GM21576 (cell line): Measurements from ENCODE around the gene KRTAP10-3.
"Not testable (repeated sequence)": the region's sequence is repeated elsewhere in the genome, so short reads cannot be mapped to it uniquely, and the experiment has no call there.

Experiments used
- ATAC-seq: cut with Tn5 transposase; IDR thresholded peaks from one replicate; pipeline ENCODE4 v1.9.1; 2021; ENCODE audit warnings: mild to moderate bottlenecking, moderate library complexity; ENCODE audit not compliant: unreplicated experiment

The KRTAP10-3 gene

DNA sequence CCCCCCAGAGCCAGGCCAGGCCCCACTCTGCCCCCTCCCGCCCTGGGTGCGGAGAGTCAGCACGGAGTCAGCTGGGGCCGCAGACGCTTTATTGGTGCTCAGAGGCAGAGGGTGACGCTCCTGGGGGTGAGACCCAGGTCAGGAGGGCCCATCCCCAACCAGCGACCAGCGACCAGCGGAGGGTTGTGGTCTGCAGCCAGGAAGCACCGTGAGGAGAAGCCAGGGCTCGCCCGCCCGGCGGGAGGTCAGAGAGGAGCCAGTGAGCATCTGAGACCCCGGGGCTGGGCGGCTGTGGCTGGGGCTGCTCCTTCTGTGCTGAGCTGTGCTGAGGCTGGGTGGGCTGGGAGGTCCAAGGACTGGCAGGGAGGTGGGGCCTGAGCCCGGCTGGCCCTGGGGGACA is 8.3 kb downstream of the KRTAP10-3 start:
- not testable (repeated sequence) for ATAC-seq

DNA sequence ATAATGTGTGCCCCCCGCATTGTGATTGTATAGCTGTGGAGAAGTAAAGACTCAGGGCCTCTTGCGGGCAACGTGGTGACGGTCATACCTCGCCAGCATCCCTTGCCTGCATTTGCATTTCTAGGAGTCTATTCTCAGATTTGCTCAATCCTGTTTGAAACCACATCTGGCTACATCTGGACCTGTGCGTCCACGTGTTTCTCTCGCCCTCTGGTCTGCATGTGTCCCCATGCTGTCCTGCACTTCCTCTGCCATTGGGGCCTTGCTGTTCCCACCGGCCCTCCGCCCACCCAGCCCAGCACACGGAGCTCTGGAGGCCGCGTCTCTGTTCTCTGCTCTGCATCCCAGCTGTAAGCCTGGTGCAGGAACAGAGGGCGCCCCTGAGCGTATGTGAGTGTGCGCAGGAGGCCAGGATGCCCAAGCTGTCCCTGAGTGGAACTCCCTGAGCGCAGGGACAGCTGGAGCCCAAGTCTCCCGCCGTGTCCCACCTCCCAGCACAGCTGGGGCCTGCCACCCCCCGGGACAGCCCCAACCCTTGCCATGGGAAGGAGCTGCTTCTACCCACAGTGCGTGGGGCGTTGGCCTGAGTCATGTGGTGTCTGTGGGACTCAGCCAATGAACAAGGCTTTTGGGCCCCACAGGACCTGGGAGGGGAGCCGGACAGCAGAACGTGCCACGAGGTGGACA is 8.9 kb downstream of the KRTAP10-3 start:
- ATAC-seq = no peak

DNA sequence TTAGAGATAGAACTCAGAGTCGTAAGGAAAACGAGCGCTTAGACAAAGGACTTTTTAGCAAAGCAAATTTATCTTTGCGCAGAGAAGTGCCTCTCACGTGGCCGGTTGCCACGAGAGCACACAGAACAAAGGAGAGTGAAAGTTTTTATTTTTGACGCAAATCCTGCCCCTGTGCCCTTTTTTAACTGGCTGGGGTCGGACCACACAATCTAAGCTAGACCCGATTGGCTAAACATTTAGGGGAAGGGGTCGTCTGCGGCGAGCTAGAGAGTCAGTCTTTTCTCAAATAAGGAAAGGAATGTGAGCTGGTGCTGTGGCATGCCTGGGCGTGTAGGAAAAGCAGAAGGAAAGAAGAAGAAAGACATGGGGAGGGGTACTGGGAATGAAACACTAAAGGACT is 9.7 kb downstream of the KRTAP10-3 start:
- ATAC-seq = no peak

DNA sequence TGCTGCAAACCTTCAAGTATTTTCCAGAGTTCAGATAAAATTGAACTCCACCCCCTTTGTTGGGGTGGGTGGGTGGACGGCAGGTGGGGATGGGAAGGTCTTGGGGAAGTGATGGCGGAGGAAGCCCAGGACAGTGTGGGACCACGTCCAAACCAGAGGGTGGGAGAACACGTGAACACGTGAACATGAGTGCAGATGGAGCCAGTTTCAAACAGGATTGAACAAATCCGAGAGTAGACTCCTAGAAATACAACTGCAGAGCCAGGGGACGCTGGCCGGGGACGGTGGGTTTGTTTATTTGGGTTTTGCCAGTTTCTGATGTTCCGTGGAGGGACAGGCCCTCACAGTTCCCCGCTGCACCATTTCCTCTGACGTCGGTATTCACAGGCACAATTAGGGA is 10.2 kb downstream of the KRTAP10-3 start:
- ATAC-seq = no peak

DNA sequence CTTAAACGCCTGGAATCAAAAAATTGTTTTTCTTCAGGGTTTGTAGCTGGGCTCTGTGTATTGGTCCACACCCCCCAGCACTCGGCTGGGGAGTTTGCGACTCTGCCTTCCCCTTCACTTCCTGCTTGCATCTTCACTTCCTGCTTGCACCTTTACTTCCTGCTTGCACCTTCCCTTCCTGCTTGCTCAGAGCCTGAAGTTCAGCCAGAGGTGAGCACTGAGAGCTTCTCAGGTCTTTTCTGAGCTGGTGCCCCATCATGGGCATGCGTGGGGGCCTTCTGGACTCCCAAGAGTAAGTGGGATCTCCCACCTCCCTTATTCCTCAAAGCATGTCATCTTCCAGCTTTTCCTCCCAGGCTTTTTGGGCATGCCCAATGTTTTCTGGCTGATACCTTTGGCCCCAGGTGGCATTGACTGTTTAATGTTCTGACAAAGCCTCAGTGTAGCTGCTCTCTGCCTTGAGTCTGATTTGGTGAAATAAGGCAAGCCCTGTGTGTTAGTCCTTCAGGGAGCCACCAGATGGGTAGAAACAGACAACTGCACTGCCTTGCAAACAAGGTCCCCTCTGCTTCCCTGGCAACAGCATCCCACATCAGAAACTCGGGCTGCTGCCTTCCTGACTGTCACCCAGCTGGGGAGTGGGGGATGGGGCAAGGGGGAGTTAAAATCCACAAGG is 10.8 kb downstream of the KRTAP10-3 start:
- ATAC-seq = no peak

DNA sequence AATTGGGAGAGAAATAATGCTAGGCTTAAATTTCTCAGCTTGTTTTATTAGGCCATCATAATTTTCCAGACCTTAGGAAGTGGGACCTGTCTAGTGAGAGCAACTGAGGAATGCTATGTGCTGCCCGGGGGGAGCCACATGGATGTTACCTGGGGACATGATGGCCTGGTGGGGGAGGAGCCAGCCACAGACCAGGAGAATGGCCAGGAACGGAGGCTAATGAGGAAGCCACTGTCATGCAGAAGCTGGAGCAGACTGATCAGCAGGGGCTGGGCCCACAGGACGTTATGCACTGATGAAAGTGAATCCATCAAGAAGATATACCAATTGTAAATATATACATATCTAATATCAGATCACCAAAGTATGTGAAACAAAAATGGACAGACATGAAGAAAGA is 14.0 kb downstream of the KRTAP10-3 start:
- no peak for ATAC-seq

DNA sequence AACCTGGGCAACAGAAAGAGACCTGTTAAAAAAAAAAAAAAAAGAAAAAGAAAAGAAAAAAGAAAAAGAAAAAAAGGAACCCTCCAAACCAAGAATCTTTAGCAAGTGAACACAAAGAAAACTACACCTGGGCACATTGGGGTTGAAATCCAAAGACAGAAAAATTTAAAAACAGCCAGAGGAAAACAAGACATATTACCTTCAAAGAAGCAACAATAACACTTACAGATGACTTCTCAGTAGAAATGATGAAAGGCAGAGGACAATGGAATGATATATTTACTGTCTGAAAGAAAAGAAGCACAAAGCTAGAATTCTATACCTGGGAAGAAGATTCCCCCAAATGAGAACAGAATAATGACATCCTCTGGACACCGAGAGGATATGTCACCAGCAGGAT is 15.9 kb downstream of the KRTAP10-3 start:
- ATAC-seq = no peak

DNA sequence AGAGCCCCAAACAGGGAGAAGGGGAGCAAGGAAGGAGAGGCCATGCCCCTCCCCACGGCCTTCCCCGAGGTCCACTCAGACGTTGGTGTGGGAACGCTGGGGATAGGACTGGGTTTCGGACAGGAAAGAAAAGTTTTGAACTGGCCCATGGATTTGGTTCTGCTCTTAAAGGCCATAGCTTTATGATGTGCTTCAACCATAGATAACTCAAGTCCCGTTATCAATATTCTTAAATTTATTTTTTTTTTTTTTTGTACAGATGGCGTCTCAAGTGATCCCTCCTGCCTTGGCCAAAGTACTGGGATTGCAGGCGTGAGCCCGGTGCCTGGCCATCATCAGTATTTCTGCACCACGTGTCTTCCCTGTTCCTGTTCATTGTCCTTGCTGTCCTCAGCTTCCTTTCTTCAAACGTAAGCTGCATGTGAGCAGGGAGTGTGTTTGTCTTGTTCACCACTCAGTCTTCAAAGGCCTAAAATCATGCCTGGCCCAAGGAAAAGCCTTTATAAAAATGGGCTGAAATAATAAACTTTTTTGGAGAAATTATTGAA is 17.8 kb downstream of the KRTAP10-3 start:
- ATAC-seq = no peak

DNA sequence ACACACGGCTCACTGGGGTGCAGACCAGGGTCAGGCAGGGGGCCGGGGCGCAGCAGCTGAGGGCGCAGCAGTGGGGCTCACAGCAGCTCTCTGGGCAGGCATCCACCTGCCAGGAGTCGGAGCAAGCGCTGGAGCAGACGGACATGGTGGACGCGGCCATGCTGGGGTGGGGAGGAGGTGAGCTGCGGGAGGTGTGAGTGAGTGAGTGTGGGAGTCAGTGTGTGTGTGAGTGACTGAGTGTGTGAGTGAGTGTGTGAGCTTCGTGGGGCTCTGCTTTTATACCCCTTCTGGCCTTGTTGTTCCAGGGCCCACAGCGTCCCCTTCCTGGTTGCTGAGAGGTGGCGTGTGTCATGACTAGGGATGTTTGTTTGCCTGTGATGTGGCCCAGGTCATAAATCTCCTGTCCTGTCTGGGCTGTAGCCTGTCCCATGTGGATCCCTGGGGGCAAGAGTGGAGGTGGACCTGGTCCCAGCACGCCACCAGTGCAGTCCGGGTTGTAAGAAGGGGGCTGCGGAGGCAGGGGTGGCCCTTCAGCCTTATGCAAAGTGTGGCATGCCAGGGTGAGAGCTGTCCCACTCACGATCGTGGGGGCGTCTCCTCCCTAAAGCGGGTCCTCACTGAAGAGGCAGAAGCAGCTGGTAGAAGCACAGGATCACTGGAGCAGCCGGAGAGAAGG is 18.5 kb downstream of the KRTAP10-3 start, which contains the start of gene KRTAP10-1:
KRTAP10-1 (minus strand) TSS at position 205 of the 676 bp plus-strand sequence; CDS start at position 160, 45 bp downstream.
- ATAC-seq = no peak

DNA sequence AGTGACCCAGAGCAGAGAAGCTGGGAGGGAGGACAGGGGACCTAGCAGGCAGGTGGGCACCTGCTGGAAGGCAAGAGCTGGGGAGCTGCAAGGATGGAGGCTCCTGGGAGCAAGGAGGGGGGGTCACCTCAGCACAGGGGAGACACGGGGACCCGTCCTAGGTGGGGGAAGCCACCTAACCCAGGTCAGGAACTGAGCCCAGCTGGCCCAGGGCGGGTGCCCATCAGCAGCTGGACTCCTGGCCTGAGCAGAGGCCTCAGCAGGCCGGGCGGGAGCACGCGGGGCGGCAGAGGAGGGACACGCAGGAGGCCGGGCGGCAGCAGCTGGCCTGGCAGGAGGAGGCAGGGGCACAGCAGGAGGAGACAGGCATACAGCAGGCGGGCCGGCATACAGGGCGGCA is 19.5 kb downstream of the KRTAP10-3 start:
- ATAC-seq = no peak

DNA sequence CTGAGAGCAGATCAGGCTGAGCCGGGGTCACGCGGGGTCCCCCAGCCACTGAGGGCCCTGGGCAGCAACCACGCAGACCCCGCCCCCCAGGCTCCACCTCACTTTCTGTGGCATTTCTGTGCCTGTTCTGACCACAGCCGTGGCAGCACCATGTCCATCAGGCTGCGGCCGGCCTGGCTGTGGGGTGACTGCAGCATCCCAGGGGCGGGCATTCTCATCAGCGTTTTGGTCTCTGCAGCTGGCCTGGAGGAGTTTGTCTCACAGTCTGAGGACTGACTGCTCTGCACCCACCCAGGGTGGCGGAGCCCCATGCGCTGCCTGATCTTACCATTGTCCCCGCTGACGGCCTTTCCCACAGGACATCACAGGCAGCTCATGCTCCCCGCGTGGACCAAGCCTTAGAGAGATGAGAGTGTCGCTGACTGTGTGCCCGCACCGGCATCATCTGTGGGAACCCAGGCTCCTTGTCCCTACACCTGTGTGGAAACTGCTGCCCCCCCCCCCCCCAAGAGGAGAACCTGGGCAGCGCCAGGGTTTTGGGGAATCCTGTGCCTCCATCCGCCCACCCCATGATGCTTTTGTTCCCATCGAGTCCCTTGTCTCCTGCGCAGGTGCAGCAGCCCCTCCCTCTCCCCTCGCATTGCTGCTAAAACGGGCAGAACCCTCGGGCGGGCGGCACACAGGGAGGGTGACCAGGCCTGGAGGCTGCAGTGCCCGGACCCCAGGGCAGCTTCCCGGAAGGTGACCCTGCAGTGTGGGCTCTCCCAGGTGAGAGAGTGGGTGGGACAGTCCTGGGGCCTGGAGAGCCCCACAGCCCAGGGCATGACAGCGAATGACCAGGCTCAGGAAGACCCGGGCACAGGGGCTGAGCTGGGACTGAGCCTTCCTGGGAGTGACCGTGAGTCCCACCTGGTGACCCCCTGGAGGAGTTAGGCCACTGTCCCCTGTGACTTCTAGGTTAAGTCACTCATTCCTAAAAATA is 20.4 kb downstream of the KRTAP10-3 start:
- ATAC-seq = no peak

DNA sequence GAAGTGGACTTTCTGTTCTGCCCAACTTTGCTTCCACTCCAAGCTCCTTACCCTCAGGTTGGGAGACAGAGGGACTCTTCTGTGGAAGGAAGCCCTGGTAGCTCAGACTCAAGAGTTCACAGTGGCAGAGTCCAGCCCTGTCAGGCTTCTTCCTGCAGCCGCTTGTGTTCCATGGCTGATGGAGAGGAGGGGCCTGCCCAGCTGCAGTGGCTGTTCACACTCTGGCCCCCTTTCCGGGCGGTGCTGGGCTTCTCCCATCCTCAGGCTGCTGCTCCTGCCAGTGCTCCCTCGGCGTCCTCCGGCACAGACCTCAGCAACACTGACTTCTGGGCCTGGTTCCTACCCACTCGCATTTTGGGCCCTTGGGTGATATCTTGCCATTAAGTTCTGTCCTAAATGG is 22.6 kb downstream of the KRTAP10-3 start:
- no peak for ATAC-seq

DNA sequence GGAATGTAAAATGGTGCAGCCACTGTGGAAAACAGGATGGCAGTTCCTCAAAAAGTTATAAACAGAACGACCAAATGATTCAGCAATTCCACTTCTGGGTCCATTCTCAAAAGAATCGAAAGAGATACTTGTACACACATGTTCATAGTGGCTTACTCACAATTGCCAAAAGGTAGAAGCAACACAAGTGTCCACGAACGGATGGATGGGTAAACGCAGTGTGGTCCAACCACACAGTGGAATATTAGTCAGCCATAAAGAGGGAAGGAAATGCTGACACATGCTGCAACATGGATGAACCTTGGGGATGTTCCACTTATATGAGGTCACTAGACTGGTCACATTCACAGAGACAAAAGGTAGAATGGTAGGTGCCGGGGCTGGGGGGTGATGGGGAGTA is 23.9 kb downstream of the KRTAP10-3 start:
- no peak for ATAC-seq

DNA sequence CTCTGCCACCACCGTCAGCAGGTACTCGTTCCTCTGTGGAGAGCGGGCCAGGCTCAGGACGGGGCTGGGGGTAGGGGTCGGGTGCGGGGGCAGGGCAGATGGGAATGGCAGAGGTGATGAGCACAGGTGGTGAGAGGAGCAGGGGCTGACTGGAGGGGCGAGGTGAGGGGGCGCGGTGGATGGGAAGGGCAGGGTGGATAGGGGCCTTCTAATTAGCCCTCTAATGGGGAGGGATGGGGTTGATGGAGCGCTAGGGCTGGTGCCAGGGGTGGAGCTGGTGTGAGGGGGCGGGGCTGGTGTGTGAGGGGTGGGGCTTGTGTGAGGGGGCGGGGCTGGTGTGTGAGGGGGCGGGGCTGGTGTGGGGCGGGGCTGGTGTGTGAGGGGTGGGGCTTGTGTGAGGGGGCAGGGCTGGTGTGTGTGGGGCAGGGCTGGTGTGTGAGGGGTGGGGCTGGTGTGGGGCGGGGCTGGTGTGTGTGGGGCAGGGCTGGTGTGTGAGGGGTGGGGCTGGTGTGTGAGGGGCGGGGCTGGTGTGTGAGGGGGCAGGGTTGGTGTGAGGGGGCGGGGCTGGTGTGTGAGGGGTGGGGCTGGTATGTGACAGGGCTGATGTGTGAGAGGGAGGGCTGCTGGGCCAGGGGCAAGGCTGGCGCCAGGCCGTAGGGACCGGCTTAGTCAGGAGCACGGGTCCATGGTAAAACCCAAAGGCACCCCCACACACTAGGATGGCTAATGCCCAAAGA is 24.5 kb downstream of the KRTAP10-3 start:
- ATAC-seq = no peak

DNA sequence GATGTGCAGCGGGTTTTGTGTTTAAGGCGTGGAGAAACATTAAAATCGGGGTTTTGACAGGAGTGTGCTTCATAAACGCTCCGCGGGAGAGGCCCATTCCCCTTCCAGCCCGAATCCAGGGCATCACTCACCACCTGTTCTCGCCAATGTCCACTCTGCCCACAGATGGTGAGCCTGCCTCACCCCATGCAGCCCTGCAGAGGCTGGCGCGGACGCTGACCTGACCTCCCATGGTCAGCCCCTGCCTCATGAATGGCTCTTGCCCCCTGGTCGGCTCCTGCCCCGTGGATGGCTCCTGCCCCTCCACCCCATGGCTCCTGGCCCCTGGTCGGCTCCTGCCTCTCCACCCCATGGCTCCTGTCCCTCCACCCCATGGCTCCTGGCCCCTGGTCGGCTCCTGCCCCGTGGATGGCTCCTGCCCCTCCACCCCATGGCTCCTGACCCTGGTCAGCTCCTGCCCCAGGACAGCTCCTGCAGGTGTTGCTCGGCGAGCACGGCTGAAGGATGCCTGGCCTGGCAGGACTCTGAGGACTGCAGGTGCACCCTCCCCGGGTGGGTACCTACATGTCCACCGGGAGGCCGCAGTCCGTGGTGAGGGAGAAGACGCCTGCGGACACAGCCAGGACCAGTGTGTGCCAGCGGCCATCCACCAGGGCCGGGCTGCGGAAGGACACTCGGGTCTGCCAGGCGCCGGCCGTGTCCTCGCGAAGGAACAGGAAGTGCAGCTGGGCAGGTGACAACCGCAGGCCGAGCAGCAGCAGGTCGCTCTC is 25.3 kb downstream of the KRTAP10-3 start:
- ATAC-seq = no peak

DNA sequence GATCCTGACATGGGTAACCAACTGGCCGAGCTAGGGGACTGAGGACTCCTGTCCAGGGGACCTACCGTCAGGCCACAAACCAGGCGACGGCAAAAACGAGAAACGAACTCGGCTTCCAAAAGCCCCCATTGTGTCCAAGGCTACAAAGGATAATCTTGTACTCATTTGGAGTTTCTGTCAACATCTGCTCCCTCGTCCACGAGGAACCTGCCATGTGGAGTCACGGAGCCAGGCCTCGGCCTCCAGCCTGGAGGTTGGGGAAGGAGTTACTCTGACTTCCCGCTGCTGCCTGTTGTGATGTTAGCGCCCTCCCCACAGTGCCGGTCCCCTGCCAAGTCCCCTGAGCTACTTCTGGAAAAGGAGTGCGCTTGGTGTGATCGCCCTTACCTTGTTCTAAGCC is 25.9 kb downstream of the KRTAP10-3 start:
- ATAC-seq = no peak

DNA sequence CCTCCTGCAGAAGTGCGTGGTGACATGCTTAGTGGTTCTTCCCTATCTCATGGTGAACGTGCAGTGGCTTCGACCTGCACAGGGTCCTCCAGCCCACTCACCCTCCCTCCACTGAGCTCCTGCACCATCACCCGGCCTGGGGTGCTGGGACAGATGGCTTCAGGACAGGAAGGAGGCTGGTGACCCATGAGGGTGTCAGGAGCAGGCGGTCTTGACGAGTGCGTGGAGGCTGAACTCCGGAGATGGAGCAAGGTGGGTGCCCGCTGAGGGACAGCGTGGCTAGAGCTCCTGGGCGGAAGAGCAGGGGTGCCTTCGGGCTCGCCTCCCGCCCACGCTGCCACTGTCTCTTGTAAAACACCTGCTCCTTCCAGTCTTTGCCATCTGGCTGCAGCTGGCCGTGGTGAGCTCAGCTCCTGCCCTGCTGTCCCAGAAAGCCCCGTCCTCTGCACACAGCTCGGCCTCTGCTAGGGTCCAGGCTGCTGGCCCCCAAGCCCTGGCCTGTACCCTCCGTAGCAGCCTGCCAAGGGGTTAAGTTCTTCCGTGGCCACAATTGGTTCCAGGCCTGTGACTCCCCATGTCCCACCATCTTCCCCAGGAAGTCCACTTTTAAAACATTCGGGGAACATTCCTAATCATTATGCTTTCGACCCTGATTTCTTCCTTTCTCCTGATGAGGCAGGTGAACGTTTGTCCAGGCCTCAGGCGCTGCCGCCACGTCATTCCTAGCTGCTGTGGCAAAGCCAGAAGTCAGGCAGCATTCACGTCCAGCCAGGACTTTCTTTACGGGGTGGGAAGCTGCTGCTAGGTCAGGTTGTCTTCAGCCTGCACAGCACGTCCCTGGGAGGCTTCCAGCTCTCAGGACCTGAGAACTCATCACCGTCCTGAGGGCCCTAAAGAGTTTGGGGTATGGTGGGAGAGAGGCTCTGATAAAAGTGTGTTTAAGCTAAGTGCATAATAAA is 26.7 kb downstream of the KRTAP10-3 start:
- no peak for ATAC-seq
